HG03521 (cell line): Measurements from ENCODE around the gene PARP14.
A peak's percentile ranks its signal among the peaks of the same experiment; 100 is the strongest.
"Not testable (repeated sequence)": the region's sequence is repeated elsewhere in the genome, so short reads cannot be mapped to it uniquely, and the experiment has no call there.

Experiments used
- ATAC-seq: cut with Tn5 transposase; IDR thresholded peaks from one replicate; pipeline ENCODE4 v1.9.1; 2021; ENCODE audit warnings: mild to moderate bottlenecking, moderate library complexity; ENCODE audit not compliant: unreplicated experiment

Gene PARP14

DNA sequence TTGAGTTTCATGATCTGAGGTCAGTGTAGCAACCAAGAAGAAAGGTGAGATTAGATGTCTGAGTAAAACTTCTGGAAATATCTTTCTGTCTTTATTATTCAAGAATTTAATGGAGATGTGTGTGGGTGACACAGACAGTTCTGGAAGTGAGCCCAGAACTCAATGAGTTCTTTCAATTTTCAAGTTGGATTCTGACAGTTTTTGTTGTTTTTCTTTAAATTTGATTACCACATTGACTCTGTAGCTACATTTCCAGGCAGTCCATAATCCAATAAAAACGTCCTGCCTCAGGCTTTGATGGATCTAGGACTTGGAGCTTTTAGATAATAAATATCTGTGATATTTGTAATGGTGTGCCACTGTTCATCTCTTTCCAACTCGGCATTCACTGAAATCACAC, 3.9 kb upstream of the PARP14 start:
- ATAC-seq, result no peak

DNA sequence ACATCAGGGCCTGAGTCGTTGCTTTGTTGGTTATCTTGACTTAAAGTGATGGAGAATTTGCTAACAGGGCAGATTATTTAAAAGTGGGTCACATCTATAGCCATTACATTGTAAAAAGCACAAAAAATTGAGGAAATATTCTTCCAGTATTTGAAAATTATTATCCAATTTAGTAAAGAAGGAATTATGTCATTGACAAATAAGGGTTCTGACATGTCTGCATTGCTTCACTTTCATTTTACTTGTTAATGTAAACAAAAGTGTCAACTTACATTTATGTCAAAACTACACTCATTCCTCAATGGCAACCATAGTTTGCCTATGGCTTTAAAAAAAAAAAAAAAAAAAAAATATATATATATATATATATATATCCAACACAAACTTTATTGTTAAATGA, 3.4 kb upstream of the PARP14 start:
- no peak for ATAC-seq

DNA sequence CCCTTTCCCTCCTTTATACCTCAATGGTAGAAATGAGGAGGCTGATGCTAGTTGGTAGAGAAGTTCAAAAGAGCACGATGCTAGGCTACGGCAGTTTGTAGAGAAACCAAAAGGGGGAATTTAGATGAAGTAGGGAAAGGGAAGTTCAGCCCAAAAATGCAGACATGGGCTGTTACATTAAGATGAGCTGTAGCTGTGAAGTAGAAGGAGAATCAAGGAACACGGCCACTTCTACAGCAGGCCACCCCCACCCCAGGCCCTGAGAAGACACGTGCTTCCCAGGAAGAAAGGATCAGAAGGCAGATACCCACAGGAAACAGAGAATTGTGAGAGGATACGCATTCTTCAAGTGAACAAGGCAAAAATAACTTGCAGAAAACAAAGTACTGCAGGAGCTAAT, 2.1 kb upstream of the PARP14 start:
- no peak for ATAC-seq

GRCh38 chr3:122679085-122679881, 1.4 kb upstream of the PARP14 start:
- no peak for ATAC-seq

DNA sequence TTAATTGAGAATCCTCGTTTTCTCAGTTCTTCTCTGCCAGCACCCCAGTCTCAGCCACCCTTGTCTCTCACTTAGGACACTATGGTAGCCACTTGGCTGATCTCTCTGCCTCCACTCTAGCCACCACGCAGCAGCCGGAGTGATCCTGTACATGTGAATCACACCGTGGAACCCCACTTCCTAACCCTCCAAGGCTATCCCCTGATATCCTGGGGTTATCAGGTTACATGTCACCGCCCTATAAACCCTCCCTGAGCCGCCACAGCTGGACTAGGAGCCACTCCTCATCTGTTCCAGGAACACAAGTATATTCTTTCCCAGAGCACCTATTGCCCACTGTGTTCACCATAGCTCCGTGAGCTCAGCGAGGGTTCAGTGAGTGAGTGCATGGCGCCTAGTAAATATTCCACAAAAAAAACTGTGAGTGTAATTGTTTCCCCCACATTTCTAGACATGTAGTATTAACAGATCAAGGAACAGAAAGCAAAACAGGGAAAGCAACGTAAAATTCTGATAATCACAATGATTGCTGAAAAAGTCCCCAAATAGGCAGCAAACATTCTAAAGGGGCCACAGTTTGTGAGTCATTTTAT, 661 bp upstream of the PARP14 start:
- no peak for ATAC-seq

GRCh38 chr3:122681284-122681973, 790 bp downstream of the PARP14 start:
- no peak for ATAC-seq

DNA sequence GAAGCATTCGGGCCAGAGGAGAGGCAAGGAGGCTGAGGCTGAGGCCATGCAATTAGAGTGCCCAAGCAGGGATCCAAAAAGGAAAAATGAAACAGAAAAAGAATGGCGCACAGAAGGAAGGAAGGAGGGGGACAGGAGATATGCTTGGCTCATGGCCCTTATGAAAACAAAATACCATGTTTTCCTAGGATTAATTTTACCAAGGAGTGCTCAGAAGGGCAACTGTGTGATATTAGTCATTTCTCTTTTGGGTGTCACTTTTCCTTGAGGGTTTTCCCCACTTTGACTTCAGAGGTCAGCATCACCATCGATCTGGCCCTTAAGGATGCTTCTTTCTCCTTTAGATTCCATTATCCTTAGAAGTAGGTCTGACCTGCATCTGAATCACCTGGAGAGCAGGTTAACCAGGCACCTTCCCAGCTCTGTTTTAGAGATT, 1.4 kb downstream of the PARP14 start:
- no peak for ATAC-seq

DNA sequence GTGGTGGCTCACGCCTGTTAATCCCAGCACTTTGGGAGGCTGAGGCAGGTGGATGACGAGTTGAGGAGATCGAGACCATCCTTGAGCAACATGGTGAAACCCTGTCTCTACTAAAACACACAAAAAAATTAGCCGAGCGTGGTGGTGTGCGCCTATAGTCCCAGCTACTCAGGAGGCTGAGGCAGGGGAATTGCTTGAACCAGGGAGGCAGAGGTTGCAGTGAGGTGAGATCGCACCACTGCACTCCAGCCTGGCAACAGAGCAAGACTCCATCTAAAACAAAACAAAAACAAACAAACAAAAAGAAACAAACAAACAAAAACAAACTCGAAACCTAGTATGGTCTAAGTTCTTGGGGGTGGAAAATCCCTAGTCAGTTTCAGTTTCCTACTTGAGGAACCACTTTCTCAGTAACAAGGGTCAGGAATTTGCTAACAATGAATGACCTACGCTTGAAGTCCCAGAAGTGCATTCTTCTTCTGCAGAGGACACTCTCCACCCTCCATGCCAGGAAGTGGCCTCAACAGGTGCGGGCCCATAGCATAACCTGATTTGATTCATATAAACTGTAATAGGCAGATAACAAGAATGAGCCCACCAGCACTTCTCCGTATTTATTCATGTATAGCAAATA, 2.3 kb downstream of the PARP14 start:
- peak; percentile 27 for ATAC-seq

GRCh38 chr3:122687298-122687697, 6.7 kb downstream of the PARP14 start:
- no peak for ATAC-seq

DNA sequence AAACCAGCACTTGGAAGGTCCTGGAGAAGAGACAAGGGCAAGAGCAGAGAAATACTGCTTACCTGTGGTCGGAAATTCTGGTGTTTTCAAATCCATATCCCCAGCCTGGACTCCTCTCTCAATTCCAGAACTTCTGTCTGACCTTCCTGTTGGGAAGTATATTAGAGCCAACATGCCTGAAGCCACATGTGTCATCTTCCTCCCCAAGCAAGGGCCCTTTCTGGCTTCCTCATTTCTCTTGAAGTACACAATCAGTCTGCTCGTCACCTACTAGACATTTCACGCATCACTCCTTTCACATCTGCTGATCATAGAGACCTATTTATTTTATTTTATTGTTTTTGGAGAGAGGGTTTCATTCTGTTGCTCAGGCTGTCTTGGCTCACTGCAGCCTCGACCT, 8.4 kb downstream of the PARP14 start:
- ATAC-seq, result no peak

GRCh38 chr3:122689587-122689986, 8.9 kb downstream of the PARP14 start:
- ATAC-seq, result no peak

DNA sequence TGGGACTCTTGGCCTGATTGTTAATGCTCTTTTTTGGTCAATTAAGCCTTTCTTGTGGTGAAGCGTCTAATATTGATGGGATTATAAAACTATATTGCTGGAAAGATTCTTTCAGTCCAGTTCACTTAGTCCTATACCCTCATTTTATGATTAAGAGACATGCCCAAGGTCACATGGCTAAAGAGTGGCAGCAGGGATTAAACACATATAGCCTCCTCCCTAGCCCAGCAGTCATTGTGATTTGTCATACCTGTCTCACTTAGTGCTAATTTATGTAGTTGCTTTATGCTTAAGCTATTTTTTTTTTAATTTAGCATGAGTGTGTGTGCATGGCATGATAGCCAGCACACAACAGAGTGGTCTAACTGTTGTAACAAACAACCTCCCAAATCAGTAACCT, 9.5 kb downstream of the PARP14 start:
- ATAC-seq, result no peak

DNA sequence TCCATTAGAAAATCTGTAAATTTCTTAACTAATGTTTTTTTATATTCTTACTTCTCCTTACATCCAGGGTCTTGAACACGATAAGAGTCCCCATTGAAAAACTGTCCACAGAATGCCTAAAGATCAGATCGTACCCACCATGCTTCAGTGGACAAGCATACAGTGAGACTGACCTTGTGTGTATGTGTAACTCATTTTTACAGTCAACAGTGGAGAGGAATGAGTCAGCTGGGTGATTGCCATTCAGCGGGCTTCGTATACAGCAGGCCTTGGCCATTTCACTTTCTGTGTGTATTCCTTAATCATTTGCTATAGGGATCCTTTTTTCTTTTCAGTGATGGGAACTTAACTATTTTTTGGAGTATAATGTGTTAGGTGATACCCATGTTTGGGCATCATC, 10.6 kb downstream of the PARP14 start:
- no peak for ATAC-seq

DNA sequence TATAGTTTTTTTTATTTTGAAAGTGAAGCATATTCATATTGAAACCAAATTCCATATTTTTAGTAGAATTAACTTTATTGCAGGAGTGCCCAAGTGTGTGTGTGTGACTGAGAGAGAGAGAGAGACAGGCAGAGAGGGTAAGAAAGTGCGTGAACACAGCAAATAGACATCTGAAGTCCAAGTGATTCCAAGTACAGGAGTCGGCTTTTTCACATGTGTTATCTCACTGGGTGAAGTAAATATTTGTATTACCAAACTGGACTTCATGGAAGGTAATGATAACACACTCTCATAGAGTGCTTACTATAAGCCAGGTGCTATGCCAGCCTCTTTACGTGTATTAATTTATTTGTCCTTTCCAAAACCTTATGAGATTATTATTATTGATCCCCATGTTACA, 12.0 kb downstream of the PARP14 start:
- ATAC-seq, result no peak

GRCh38 chr3:122694966-122695365, 14.3 kb downstream of the PARP14 start:
- ATAC-seq, result no peak

GRCh38 chr3:122695927-122696561, 15.4 kb downstream of the PARP14 start:
- ATAC-seq, result no peak

DNA sequence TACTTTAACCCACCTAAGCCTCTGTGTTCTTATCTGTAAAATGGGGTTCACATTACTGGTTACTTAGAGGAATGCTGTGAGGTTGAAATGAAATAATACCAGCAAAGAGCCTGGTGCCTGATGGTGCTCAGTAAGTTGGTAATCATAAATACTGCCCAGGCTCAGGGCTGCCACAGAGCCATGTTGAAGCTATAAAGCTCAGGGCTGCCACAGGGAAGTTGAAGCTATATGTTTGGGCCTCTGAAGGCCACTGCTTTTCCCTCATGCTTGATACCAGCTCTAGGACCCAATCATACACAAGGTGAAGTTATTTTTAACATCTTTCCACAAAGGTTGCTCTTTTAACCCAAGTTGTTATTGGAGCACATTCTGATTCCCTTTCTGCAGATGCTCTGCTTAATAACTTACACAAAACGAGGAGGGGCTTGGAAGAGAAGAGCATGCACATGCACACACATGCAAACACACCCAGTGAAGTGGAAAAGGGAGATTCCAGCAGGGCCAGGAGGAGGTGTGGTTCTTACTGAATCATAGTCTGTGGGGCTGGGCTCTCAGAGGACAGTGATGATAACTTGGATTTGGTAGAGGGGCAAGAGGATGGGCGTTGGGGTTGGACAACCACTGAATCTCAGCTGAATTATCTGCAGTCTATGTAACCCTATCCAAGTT, 17.4 kb downstream of the PARP14 start:
- no peak for ATAC-seq

DNA sequence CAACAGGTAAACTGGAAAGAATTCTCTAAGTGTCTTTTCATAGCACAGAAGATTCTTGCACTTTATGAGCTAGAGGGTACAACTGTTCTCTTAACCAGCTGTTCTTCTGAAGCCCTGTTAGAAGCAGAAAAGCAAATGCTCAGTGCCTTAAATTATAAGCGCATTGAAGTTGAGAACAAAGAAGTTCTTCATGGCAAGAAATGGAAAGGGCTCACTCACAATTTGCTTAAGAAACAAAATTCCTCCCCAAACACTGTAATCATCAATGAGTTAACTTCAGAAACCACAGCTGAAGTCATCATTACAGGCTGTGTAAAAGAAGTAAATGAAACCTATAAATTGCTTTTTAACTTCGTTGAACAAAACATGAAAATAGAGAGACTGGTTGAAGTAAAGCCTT, 19.6 kb downstream of the PARP14 start:
- no peak for ATAC-seq

- no peak for ATAC-seq
Observed at GRCh38 chr3:122705379-122705778, 24.7 kb downstream of the PARP14 start.

GRCh38 chr3:122710616-122711251, 30.1 kb downstream of the PARP14 start:
- ATAC-seq, result not testable (repeated sequence)
